RKO (cell line): ENCODE results near the gene GOLGA2.
"Not testable (repeated sequence)": the region's sequence is repeated elsewhere in the genome, so short reads cannot be mapped to it uniquely, and the experiment has no call there.

Experiments used
- DNase-seq: peaks from one replicate; pipeline ENCODE4 v3.0.0-alpha.2; 2016; ENCODE audit warnings: low spot score

GOLGA2 gene

DNA sequence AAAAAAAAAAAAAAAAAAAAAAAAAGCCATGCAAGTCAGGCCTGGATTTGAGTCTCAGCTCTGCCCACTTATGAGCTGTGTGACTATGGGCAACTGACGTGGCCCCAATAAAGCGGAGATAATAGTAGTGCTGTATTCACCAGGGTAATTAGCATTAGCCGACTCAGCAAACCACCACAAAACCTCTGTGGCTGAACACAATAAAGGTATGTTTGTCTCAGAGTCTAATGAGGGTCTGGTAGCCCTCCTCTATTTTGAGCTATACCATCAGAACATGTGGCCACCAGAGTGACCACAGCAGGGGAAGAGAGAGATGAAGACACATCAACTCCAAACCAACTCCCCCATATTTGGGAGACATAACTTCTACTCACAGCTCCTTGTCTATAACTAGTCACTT, 16.2 kb upstream of the GOLGA2 start:
- no peak for DNase-seq

DNA sequence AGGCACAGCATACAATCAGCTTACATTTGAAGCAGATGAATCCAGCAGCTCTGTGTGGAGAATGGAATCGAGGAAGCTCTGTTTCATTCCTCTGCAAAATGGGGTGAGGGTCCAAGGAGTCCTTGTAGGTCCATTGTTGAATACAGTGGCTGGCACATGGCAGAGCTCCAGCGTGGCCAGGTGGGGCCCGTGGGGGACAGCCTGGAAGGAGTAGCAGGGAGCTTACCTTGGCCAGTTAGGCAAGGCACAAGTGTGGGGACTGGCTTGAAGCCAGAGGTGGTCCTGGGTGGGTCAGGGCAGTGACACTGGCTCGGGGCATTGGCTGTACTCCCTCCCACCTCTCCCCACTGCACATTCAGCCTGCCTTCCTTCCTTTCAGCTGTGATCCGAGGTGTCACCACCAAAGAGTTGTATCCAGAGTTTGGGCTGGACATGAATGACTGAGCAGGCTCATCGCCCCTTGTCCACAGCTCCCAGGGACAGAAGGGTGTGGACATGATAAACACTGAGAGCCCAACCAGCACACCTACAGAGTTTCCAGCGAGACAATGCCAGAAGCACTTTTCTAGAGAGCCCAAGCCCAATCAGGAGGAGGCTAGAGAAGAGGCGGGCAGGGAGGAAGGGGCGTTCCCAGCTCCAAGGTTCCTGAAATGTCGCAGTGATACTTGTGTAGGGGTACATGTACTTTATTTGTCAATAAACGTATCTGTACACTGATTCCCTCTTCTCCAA, 12.6 kb upstream of the GOLGA2 start:
- no peak for DNase-seq

DNA sequence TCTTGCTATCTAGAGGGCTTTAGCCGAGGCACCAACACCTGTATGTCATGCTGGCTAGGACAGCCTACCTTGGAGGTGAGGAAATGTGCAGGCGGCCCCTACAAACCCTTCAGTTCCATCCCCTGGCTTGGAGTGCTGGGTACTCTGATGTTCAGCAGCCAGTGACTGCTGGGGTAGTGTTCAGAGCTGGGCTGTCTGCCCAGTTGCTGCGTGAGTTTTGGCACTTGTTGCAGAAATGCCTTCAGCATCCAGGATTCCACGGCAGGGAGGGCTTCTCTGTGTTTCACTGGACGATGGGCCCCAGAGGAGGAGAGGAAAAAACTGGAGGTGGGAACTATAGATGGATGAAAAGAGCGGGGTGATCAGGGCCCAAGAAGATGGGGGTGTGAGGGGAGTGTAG, 10.6 kb upstream of the GOLGA2 start:
- no peak for DNase-seq

DNA sequence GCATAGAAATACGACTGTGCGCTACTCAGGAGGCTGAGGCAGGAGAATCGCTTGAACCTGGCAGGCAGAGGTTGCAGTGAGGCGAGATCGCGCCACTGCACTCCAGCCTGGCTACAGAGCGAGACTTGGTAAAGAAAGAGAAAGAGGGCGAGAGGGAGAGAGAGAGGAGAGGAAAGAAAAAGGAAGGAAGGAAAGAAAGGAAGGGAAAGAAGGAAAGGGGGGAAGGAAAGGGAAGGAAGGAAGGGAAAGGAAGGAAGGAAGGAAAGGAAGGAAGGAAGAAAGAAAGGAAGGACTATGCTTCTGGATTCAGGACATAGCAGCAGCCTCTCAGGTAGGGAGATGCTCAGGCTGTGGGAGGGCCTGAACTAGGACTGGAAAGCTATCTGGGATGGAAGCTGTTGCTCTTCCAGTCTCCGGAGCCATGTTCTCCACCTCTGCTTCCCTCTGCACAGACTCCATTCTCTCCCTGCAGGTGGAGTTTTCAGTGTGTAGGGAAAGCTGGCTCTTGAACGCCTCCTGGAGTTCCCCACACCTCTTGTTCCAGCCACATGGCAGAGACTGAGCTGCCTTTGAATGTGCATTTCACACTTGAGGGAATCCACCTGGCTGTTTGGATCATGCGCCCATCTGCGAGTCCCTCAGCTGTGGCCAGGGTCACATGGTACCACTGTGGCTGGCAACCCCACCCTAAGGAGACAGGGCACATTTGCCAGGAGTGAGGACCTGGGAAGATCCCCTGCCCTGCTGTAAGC, 9.4 kb upstream of the GOLGA2 start:
- DNase-seq, result no peak

DNA sequence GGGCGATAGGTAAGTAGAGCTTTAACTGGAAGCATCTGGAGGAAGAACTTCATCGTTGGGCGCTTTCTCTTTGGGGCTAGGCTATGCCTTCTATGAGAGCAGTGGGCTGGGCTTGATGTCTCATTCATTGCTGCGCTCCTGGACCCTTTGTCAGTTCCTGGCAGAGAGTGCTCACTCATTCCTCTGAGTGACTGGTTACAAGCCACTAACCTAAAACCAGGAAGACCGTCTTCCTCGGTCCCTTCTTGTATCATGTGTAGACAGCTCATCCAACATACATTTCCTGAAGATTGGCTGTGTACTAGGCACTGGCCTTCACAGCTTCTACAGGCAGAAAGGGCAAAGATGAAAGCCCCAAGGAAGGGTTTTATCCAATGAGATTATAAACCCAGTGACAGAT, 6.7 kb upstream of the GOLGA2 start:
- DNase-seq, result peak; percentile 61

DNA sequence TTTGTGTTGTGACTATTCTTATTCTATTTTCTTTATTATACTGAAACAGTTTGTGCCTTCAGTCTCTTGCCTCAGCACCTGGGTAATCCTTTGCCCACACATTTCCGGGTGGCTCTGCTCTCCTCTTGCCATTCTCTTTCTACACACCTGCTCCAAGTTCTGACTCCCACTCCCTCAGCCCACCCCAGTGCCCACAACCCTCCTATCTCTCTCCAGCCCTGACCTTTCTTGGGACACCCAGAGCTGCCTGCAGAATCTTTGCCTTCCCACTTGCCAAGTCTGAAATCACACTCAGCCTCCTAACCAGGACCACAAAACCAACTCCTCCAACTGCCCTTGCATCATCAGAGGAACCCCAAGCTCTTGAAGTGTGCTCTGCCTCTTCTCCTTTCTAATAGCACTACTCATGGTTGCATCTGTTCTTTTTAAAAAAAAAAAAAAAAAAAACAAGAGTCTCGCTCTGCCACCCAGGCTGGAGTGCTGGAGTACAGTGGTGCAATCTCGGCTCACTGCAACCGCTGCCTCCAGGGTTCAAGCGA, 4.3 kb upstream of the GOLGA2 start:
- DNase-seq, result no peak

DNA sequence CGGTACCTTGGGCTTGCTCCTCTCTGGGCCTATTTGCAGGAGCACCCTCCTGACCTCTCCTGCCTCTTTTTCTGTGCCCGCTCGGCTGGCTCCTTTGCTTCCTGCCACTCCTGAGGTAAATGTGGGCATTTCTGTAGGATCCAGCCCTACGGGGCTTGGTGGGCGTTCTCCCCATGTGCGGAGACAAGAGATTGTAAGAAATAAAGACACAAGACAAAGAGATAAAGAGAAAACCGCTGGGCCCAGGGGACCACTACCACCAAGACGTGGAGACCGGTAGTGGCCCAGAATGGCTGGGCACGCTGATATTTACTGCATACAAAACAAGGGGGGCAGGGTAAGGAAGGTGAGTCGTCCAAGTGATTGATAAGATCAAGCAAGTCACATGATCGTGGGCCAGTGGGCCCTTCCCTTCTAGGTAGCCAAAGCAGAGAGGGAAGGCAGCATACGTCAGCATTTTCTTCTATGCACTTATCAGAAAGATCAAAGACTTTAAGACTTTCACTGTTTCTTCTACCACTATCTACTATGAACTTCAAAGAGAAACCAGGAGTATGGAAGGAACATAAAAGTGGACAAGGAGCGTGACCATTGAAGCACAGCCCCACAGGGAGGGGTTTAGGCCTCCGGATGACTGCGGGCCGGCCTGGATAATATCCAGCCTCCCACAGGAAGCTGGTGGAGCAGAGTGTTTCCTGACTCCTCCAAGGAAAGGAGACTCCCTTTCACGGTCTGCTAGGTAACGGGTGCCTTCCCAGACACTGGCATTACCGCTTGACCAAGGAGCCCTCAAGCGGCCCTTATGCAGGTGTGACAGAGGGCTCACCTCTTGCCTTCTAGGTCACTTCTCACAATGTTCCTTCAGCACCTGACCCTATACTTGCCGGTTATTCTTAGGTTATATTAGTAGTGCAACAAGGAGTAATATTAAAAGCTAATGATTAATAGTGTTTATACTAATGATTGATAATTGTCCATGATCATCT, 3.6 kb upstream of the GOLGA2 start:
- DNase-seq, result not testable (repeated sequence)

DNA sequence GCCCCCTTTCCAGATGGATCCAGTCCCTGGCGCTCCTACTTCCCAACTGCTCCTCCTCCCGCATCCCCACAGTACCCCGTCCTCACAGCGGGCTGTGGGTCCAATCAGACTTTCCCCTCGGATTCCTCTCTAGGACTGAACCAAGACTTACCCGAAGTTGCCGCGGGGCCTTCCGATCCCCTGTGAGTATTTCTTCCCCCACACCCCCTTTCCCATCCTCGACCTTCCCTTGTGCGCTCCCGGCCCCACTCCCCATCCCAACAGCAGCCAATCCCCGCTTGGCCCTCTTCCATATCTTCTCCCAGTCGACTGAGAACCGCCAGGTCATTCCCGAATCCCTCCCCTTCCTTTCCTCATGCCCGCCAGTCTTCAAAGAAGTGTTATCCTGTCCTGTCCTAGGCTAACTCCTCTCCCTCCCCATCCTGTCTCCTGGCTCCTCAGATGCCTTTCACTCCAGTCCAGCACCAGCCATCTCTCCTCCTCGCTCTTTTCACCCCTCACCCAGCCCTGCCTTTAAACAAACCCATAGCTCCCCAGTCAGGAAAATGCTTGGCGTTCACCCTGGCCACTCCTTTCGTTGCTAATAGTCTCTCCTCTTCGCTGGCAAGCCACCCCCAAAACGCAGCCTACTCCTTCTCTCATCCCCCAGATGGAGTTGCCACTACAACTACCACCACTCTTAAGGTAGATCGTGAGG, 915 bp upstream of the GOLGA2 start:
- DNase-seq, result peak; percentile 76

DNA sequence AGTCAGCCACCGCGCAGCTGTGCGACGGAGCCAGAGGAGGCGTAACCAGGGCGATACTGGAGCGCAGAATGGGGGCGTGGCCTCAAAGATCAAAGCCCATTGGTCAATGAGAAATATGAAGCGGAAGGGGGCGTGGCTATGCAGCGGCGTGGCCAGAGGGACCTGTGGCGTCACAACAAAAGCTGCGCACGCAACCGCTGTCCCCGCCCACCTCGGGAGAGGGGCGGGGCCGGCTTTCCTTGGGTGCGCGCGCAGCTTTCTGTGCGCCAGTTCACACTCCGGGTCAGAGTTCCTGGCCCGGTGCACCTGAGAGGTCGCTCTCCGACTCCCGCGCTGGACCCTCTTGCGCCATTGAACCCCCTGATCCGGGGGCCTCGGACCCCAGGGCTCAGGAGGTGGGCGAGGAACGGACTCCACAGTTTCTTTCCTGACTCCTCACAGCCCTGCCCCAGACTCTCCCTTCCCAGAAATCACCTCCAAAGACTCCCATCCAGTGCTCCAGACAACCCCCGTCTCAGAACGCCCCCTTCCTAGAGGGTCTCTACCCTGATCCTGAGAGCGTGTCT, 284 bp upstream of the GOLGA2 start, which contains the start of gene SWI5:
SWI5 (plus strand) TSS at position 269 of the 566 bp plus-strand sequence.
- DNase-seq, result peak; percentile 100

DNA sequence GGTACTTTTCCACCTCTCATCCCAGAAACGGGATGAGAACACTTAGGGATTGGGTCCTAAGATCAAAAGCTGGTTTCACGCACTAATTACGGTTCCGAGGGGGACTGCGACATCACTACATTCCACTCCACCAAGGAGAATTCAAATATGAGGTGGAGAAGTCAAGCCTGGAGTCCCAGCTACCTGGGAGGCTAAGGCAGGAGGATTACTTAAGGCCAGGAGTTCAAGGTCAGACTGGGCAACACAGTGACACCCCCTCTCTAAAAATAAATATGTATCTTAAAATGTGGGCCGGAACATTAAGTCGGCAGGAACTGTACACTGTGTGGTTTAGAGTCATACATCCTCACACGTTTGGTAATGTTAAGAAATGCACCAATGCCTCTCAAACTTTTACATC, 1.6 kb downstream of the GOLGA2 start:
- DNase-seq, result no peak

DNA sequence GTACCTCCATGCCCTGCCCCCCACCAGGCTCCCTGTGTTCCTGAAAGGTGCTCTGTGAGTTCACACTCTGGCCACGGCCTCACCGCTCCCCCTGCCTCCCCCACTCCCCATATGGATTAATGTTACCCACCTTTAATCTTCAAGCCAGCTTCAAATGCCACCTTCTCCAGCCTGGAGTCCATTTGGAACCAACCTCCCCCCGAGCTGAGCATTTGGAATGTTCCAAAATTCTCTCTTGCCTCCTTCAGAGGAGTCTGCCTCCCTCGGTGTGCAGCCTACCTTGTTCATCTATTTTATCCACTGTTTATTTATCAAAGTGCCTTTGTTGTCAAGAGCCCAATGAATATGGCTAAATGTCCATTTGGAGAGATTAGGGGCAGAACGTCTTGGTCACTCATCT, 4.3 kb downstream of the GOLGA2 start:
- DNase-seq, result no peak

DNA sequence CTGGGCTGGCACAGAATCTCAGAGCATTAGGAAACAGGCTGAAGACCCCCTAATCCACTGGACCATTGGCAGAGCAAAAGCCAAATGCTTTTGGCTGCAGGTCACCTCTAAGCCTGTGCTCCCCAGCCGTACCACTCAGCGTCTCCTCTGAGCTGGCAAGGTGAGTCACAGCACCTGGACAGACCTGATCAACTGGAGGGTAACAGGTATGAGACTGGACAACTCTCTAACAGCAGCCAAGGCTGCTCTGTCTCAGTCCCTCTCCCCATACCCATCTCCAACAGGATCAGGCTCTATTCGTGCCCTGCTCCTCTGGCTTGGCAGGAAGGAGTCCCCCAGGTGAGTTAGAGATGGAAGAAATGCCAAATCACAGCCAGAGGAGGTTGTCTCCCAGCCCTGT, 4.7 kb downstream of the GOLGA2 start:
- no peak for DNase-seq

DNA sequence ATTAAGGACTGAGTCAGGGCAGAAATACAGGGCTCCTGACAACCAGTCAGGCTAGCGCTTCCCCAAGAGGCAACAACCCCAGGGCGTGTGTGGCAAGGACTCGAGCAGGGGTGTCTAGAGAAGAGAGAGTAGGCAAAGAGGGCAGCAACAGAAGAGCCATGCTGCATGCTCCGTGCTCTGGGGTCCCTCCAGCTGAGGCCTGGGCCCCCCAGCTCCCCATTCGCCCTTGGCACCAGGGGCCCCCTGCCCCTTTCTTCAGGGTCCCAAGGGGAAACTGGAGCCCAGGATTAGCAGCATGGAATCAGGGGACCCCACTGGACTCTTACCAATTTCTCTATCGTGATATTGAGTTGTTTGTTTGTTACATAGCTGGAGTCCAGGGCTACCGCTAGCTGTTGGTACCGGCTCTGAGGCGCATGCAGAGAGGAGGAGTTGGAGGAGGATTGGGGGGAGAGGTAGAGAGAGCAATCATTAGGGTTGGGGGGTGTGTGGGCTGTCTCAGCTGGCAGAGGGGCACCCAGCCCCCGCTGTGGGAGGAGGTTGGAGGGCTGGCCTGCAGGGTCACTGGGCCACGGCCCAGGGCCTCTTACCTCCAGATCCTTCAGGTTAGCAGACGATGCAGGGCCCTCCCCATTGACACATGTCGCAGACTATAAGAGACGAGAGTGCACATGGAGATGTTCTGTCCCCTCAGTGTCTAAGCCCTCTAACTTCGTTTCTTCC, 8.8 kb downstream of the GOLGA2 start:
- no peak for DNase-seq

DNA sequence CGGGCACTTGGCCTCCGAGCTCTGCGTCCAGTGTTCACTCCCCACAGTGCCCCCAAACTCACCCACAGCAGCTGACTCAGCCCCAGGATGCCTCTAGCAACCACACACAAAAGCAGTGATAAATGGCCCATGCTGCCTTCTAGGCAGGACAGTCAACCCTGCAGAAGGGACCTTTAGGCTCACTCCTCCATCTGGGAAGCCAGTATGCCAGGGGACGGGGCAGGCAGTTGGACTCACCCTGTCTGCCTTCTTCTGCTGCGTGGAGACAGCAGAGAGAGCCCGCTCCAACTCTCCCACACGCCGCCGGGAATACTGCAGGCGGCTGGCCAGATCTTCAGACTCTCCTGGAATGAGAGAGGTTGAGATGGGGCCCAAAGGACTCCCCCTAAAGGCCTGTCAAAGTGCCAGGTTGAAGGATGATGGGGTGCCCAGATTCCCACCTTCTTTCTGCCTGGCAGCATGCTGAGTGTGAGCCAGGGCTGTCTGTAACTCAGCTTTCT, 10.4 kb downstream of the GOLGA2 start:
- no peak for DNase-seq

DNA sequence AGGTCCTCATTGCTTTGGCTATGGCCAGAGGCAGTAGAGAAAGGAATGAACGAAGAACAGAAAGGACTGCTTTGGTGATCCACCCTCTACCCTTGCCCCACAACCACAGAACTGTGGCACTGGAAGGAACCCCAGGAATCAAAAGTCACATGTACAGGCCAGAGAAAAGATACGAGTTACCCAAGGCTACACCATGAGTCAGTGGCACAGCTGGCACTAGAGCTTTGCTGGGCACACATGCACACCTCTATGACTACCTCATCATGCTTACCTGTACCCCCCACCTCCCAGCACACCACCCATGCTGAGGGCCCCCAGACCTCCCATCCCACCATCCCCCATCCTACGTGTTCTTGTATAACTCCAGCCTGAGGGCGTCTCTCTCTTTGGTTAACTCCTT, 13.1 kb downstream of the GOLGA2 start:
- DNase-seq, result no peak

DNA sequence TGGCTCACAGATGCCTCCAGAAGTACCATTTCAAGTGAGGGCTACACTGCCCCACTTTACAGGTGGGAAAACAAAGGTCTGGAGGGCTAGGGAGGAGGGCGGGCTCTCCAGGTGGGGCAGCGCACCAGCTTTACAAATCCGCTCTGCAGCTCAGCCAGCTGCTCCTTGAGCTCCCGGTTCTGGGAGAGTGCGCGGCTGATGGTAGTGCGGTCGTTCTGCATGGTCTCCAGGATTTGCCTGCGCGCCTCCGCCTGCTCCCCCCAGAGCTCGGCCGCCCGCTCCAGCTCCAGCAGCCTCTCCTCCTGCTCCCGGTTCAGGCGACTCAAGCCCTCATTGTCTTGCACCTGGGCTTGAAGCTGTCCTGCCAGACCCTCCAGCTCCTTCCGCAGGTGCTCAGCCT, 15.5 kb downstream of the GOLGA2 start:
- no peak for DNase-seq

DNA sequence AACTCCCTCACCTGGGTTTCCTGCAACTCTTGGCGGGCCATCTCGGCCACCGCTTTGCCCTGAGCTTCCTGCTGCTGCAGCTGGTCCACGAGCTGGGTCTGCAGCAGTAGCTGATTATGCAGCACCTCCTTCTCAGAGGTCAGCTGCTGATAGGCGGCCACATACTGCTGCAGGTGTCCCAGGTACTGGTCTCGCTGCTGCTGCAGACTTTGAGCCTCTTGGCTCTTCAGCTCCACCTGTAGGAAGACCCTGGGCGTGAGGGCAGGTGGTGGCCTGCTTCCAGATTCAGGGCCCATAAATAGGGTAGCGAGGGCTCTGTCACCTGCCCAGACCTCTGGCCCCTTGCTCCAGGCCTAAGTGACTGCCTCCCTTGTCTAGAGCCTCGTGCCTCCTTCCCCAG, 16.7 kb downstream of the GOLGA2 start:
- no peak for DNase-seq

DNA sequence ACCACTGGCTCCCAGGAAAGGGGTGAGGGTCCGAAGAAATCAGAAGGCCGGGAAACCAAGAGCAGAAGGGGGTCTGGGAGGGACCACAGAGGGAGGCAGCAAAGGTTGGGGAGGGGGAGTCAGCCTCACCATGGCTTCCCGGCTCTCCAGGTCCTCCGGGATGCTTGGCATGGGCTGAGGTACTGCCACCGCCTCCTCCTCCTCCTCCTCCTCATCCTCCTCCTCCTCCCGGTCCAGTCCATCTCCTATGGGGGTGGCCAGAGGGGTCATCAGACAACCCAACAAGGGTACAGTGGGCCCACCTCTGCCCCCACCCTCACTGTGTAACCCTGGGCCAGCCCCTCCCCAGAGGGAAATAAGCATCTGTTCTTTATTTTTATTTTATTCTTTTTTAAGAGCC, 17.5 kb downstream of the GOLGA2 start:
- DNase-seq, result no peak

DNA sequence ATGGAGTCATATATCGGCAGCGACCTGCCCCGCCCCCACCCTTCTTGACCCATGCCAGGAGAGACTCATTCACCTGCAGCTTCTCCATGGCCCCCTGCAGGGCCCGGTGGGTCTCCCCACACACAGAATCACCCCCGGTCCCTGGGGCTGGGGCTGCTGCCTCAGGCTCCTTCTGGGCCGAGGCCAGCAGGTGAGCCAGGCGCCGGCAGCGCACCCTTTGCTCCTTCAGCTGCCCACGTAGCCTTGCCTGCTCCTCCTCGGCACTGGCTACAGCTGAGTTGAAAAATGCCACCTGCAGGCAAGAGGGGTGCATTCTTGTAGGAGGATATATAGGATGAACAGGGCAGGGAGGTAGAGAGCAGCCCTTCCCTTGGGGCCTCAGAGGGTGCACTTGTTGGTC, 17.9 kb downstream of the GOLGA2 start:
- DNase-seq, result no peak

DNA sequence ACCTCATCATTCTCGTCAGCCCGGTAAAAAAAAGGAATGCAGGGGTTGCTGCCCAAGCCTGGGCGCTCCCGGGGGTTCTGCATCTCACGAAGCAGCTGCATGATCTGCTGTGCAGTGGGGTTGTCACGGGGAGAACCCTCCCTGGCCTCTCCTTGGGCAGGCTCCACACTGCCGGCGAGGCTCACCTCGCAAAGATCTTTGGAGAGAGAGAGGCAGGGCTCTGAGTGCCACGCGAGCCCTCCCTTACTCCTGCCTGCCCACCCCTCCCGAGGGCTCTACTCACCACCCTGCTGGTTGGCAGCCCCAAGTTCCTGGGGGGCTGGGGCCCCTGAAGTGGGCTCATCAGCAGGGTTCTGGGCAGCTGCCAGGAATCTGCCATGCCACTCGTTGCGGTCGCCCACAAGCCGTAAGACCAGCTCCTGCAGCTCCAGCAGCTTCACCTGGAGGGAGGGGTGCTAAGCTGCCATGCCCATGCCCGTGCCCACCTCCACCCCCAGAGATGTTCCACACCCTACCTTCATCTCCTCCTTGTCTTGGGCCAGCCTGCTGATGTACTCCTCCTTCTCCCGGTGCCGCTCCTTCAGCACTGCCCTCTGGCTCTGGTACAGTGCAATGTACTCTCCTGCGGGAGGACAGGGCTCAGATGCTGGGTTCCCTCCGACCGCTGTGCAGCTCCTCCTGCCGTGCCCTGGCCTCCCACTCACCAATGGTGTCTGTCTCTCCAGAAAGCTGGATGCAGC, 18.6 kb downstream of the GOLGA2 start:
- no peak for DNase-seq
